ENCODE data around the gene RHBDL1.

RHBDL1 gene

DNA sequence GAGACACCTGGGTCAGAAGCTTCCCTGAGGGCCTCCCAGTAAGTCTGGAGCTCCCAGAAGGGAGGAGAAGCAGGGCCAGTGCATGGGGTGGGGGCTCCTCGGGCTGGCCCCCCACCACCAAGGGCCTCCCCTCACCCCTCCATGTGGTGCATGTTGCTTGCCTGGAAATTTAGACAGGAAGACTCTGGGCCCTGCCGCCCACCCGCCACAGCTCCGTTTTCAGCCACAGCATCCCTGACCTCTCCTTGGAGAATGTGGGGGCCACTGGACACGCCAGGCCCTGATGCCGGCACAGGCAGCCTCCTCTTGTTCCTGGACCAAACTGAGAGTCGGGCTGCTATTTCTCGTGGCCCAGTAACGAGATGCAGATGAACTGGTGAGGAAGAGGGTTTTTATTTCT, 36.6 kb upstream of the RHBDL1 start:
- H3K9ac ChIP-seq (ENCODE audit: low read length), result peak overlapping the region; percentile 4; the same call in 1 of the 2 replicates
- no peaks in the 10 kb centered on the region for H3K36me3 ChIP-seq (ENCODE audit: low read length)
- H3K79me2 ChIP-seq (ENCODE audit: insufficient read depth, low read length), result peaks cover 13% of the 10 kb centered on the region
- TF ChIP-seq EZH2phosphoT487 (conservative IDR thresholded peaks at IDR 0.05; ENCODE audit: low read length), result no peak
- TF ChIP-seq, protein P1, sequence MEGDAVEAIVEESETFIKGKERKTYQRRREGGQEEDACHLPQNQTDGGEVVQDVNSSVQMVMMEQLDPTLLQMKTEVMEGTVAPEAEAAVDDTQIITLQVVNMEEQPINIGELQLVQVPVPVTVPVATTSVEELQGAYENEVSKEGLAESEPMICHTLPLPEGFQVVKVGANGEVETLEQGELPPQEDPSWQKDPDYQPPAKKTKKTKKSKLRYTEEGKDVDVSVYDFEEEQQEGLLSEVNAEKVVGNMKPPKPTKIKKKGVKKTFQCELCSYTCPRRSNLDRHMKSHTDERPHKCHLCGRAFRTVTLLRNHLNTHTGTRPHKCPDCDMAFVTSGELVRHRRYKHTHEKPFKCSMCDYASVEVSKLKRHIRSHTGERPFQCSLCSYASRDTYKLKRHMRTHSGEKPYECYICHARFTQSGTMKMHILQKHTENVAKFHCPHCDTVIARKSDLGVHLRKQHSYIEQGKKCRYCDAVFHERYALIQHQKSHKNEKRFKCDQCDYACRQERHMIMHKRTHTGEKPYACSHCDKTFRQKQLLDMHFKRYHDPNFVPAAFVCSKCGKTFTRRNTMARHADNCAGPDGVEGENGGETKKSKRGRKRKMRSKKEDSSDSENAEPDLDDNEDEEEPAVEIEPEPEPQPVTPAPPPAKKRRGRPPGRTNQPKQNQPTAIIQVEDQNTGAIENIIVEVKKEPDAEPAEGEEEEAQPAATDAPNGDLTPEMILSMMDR (IDR thresholded peaks at IDR 0.05; ENCODE audit: insufficient read depth, low read length, poor library complexity, severe bottlenecking), result no peak
- H3K27me3 ChIP-seq (ENCODE audit: low read length), result no peaks in the 10 kb centered on the region
- no peak overlapping the region for H3K4me3 ChIP-seq (ENCODE audit: insufficient read depth, low read length, poor library complexity, severe bottlenecking)
- peak overlapping the region; percentile 63 for H3K27ac ChIP-seq (ENCODE audit: low read depth, low read length)
- no peaks in the 10 kb centered on the region for H4K20me1 ChIP-seq (ENCODE audit: low read depth, low read length)
- H2AFZ ChIP-seq (ENCODE audit: low read depth, low read length, severe bottlenecking), result no peak overlapping the region
- no peaks in the 10 kb centered on the region for H3K9me3 ChIP-seq (ENCODE audit: insufficient read depth, low read length)
- H3K4me2 ChIP-seq (ENCODE audit: low read depth, low read length, poor library complexity, severe bottlenecking), result peak overlapping the region; percentile 24
- H3F3A ChIP-seq (ENCODE audit: insufficient read depth), result peaks cover 26% of the 10 kb centered on the region
- H3K9me2 ChIP-seq (replicated peaks; ENCODE audit: insufficient read depth, low read length), result no peaks in the 10 kb centered on the region

DNA sequence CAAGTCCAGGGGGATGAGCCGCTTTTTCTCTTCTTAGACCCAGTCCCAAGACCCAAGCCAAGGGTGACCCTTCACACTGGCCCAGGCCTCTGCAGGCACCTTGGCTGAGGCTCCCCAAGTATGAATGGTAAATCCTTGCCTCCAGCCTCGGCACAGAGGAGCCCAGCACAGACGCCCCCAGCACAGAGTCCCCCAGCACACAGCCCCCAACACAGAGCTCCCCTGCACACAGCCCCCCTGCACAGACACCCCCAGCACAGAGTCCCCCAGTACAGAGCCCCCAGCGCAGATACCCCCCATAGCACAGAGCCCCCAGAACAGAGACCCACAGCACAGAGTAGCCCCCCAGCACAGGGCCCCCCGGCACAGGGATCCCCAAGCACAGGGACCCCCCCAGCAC, 34.9 kb upstream of the RHBDL1 start:
- Histone ChIP-seq H3F3A (ENCODE audit: insufficient read depth) (peaks cover 26% of the 10 kb centered on the region), H3K36me3 (ENCODE audit: low read length) (no peaks in the 10 kb centered on the region), H3K27ac (ENCODE audit: low read depth, low read length) (peak overlapping the region; percentile 74; the same call in 1 of the 2 replicates), H3K9ac (ENCODE audit: low read length) (peak overlapping the region; percentile 70), H3K9me3 (ENCODE audit: insufficient read depth, low read length) (no peaks in the 10 kb centered on the region), H3K27me3 (ENCODE audit: low read length) (no peaks in the 10 kb centered on the region), H3K4me3 (ENCODE audit: insufficient read depth, low read length, poor library complexity, severe bottlenecking) (no peak overlapping the region), H2AFZ (ENCODE audit: low read depth, low read length, severe bottlenecking) (no peak overlapping the region), H4K20me1 (ENCODE audit: low read depth, low read length) (no peaks in the 10 kb centered on the region), H3K9me2 (replicated peaks; ENCODE audit: insufficient read depth, low read length) (no peaks in the 10 kb centered on the region), H3K4me2 (ENCODE audit: low read depth, low read length, poor library complexity, severe bottlenecking) (peak overlapping the region; percentile 65), H3K79me2 (ENCODE audit: insufficient read depth, low read length) (peaks cover 13% of the 10 kb centered on the region)
- TF ChIP-seq, protein P1 (IDR thresholded peaks at IDR 0.05; ENCODE audit: insufficient read depth, low read length, poor library complexity, severe bottlenecking), result no peak
- TF ChIP-seq EZH2phosphoT487 (conservative IDR thresholded peaks at IDR 0.05; ENCODE audit: low read length), result no peak

- peaks cover 13% of the 10 kb centered on the region for H3K79me2 ChIP-seq (ENCODE audit: insufficient read depth, low read length)
- peak within 1 kb of the TSS; percentile 70 for H3K9ac ChIP-seq (ENCODE audit: low read length)
- no peaks in the 10 kb centered on the region for H3K36me3 ChIP-seq (ENCODE audit: low read length)
- H3K27me3 ChIP-seq (ENCODE audit: low read length), result no peaks in the 10 kb centered on the region
- H3K9me3 ChIP-seq (ENCODE audit: insufficient read depth, low read length), result no peaks in the 10 kb centered on the region
- peak within 1 kb of the TSS; percentile 80 for H3K4me3 ChIP-seq (ENCODE audit: insufficient read depth, low read length, poor library complexity, severe bottlenecking)
- no peak for TF ChIP-seq EZH2phosphoT487 (conservative IDR thresholded peaks at IDR 0.05; ENCODE audit: low read length)
- TF ChIP-seq, protein P1 (IDR thresholded peaks at IDR 0.05; ENCODE audit: insufficient read depth, low read length, poor library complexity, severe bottlenecking), result no peak
- peak within 1 kb of the TSS; percentile 35 for H2AFZ ChIP-seq (ENCODE audit: low read depth, low read length, severe bottlenecking)
- H3K27ac ChIP-seq (ENCODE audit: low read depth, low read length), result peak within 1 kb of the TSS; percentile 74
- H3K9me2 ChIP-seq (replicated peaks; ENCODE audit: insufficient read depth, low read length), result no peaks in the 10 kb centered on the region
- no peaks in the 10 kb centered on the region for H4K20me1 ChIP-seq (ENCODE audit: low read depth, low read length)
- peak within 1 kb of the TSS; percentile 65 for H3K4me2 ChIP-seq (ENCODE audit: low read depth, low read length, poor library complexity, severe bottlenecking)
- H3F3A ChIP-seq (ENCODE audit: insufficient read depth), result peaks cover 26% of the 10 kb centered on the region
Observed at GRCh38 chr16:641326-642188, 33.9 kb upstream of the RHBDL1 start, which contains the start of gene MCRIP2. MCRIP2 (plus strand) TSS chr16:641828; CDS start chr16:641992, 164 bp downstream.

All from SU-DHL-6 (cell line).